Neural progenitor cell (in vitro differentiated cells): ENCODE measurements around the gene BTBD9. TPM values are rescaled to one million over a fixed set of nuclear protein-coding genes. Genes with fewer than 3 reads are reported as not detected.
A peak's percentile ranks its signal among the peaks of the same experiment; 100 is the strongest.
"Not testable (repeated sequence)": the region's sequence is repeated elsewhere in the genome, so short reads cannot be mapped to it uniquely, and the experiment has no call there.

Experiments used
- DNase-seq: peaks from one replicate; pipeline ENCODE4 v3.0.0-alpha.2; 2016; ENCODE audit warnings: low spot score
- H2AFZ ChIP-seq: fragments of 200-600 bp; sonication (generic); replicated peaks from 2 replicates; pipeline ENCODE4 v1.6.1; 2016; ENCODE audit warnings: antibody characterized with exemption
- H3F3A ChIP-seq: fragments of 200-600 bp; sonication (generic); 2 replicates; pipeline ENCODE4 v1.6.1; 2016; ENCODE audit warnings: antibody characterized with exemption, low read depth
- H3K27ac ChIP-seq: fragments of 200-600 bp; sonication (generic); 2 replicates; pipeline ENCODE4 v1.5.1; 2016; ENCODE audit warnings: mild to moderate bottlenecking
- H3K27me3 ChIP-seq: fragments of 200-600 bp; sonication (generic); 2 replicates; pipeline ENCODE4 v1.6.1; 2016; ENCODE audit warnings: mild to moderate bottlenecking, moderate library complexity
- H3K36me3 ChIP-seq: fragments of 200-600 bp; sonication (generic); 2 replicates; pipeline ENCODE4 v1.5.1; 2016
- H3K4me1 ChIP-seq: fragments of 200-600 bp; sonication (generic); 2 replicates; pipeline ENCODE4 v1.6.1; 2016; ENCODE audit warnings: mixed run types
- H3K4me2 ChIP-seq: fragments of 200-600 bp; sonication (generic); 2 replicates; pipeline ENCODE4 v1.6.1; 2016
- H3K4me3 ChIP-seq: fragments of 200-600 bp; sonication (generic); 2 replicates; pipeline ENCODE4 v1.5.1; 2016
- H3K79me2 ChIP-seq: fragments of 200-600 bp; sonication (generic); 2 replicates; pipeline ENCODE4 v1.6.1; 2016; ENCODE audit warnings: low read depth
- H3K9ac ChIP-seq: fragments of 200-600 bp; sonication (generic); 2 replicates; pipeline ENCODE4 v1.6.1; 2016
- H3K9me3 ChIP-seq: fragments of 200-600 bp; sonication (generic); 2 replicates; pipeline ENCODE4 v1.5.1; 2016; ENCODE audit warnings: low read depth
- H4K20me1 ChIP-seq: fragments of 200-600 bp; sonication (generic); 2 replicates; pipeline ENCODE4 v1.6.1; 2016; ENCODE audit warnings: low read depth
- H3K27ac Mint-ChIP-seq: 3 replicates; pipeline ENCODE4 v1.8.0; 2021; ENCODE audit warnings: mixed read lengths
- H3K27me3 Mint-ChIP-seq: 2 replicates; pipeline ENCODE4 v1.8.0; 2022; ENCODE audit warnings: low read depth, mild to moderate bottlenecking, inconsistent platforms, moderate library complexity, mixed read lengths; ENCODE audit not compliant: insufficient read depth
- H3K36me3 Mint-ChIP-seq: 3 replicates; pipeline ENCODE4 v1.8.0; 2021; ENCODE audit warnings: mixed read lengths
- H3K4me1 Mint-ChIP-seq: 3 replicates; pipeline ENCODE4 v1.8.0; 2021; ENCODE audit warnings: mixed read lengths
- H3K4me3 Mint-ChIP-seq: 3 replicates; pipeline ENCODE4 v1.8.0; 2021; ENCODE audit warnings: mild to moderate bottlenecking, moderate library complexity, mixed read lengths
- H3K9me3 Mint-ChIP-seq: 3 replicates; pipeline ENCODE4 v1.8.0; 2020; ENCODE audit warnings: mixed read lengths
- EZH2 ChIP-seq: fragments of 200-600 bp; sonication (generic); IDR thresholded peaks from 2 replicates; pipeline ENCODE4 v1.6.1; 2017; ENCODE audit warnings: antibody characterized with exemption, mild to moderate bottlenecking, moderate library complexity
- EZH2phosphoT487 ChIP-seq: fragments of 200-600 bp; sonication (generic); IDR thresholded peaks from 2 replicates; pipeline ENCODE4 v1.6.1; 2017; ENCODE audit warnings: antibody characterized with exemption
- total RNA-seq: library from RNA; depleted of rRNA; stranded (reverse); fragments of >200 nt; gene quantifications from 2 replicates; pipeline ENCODE4 v1.2.3, GENCODE V29; 2015; ENCODE audit warnings: low replicate concordance
- TF ChIP-seq, protein P1 (sequence below): fragments of 200-600 bp; sonication (generic); IDR thresholded peaks from 2 replicates; pipeline ENCODE4 v1.5.1; 2017; ENCODE audit warnings: antibody characterized with exemption, mild to moderate bottlenecking

BTBD9 gene
- total RNA-seq, 1 donor from 2014 or later: 16.9 TPM

DNA sequence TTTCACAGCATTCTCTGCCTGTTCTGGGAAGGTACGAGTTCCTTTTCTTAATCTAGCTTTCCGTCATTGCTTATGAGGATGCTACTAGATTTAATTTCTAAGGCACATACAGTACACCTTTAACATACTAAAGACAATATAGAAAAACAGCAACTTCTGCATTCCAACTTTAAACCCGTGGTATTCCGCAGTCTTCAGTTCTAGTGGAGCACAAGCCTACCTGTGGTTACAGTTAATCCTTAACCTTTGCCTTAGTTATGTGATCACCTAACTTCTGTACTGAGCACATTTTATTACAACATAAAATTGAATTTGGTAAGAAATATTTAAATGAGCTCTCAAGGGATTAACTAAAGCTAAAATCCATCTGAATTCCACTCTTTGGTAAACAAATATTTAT is 289.5 kb downstream of the BTBD9 start:
- TF ChIP-seq, protein P1, sequence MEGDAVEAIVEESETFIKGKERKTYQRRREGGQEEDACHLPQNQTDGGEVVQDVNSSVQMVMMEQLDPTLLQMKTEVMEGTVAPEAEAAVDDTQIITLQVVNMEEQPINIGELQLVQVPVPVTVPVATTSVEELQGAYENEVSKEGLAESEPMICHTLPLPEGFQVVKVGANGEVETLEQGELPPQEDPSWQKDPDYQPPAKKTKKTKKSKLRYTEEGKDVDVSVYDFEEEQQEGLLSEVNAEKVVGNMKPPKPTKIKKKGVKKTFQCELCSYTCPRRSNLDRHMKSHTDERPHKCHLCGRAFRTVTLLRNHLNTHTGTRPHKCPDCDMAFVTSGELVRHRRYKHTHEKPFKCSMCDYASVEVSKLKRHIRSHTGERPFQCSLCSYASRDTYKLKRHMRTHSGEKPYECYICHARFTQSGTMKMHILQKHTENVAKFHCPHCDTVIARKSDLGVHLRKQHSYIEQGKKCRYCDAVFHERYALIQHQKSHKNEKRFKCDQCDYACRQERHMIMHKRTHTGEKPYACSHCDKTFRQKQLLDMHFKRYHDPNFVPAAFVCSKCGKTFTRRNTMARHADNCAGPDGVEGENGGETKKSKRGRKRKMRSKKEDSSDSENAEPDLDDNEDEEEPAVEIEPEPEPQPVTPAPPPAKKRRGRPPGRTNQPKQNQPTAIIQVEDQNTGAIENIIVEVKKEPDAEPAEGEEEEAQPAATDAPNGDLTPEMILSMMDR: no peak
- TF ChIP-seq EZH2: no peak
- TF ChIP-seq EZH2phosphoT487: no peak
- Histone ChIP-seq H3K27me3 (no peaks in the 10 kb centered on the region), H3F3A (no peaks in the 10 kb centered on the region), H2AFZ (no peak overlapping the region), H3K4me2 (no peak overlapping the region), H3K9ac (no peak overlapping the region), H3K27ac (no peak overlapping the region), H3K4me1 (peaks cover 8% of the 10 kb centered on the region), H4K20me1 (peaks cover 5% of the 10 kb centered on the region), H3K4me3 (no peak overlapping the region), H3K79me2 (no peaks in the 10 kb centered on the region), H3K36me3 (no peaks in the 10 kb centered on the region), H3K9me3 (no peaks in the 10 kb centered on the region)
- no peaks in the 10 kb centered on the region for H3K36me3 Mint-ChIP-seq
- H3K9me3 Mint-ChIP-seq: no peaks in the 10 kb centered on the region
- no peak overlapping the region for H3K27ac Mint-ChIP-seq
- H3K4me1 Mint-ChIP-seq: peaks cover 34% of the 10 kb centered on the region
- DNase-seq: no peak
- H3K27me3 Mint-ChIP-seq: no peaks in the 10 kb centered on the region
- H3K4me3 Mint-ChIP-seq: no peak overlapping the region

DNA sequence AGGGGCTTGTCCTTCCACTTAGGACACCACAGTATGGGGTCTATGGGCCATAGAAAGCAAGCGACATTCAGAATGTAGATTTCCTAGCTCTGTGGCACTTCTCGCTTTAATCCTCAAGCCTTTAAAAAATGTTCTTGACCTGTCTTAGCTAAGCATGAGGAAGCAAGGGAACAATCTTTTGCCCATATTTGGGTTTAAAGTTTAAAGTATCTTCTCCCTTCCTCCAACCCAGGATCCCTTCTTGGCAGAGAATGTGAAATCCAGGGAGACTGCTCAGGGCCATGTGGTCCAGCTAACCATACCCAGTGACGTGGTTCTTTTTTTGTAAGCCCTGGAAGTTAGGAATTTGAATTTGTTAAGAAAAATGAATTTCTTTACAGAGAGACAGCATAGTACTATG is 289.9 kb downstream of the BTBD9 start:
- Histone ChIP-seq H3K4me1 (peaks cover 8% of the 10 kb centered on the region), H3K9me3 (no peaks in the 10 kb centered on the region), H3F3A (no peaks in the 10 kb centered on the region), H3K9ac (no peak overlapping the region), H3K36me3 (no peaks in the 10 kb centered on the region), H3K4me3 (no peak overlapping the region), H3K27ac (no peak overlapping the region), H2AFZ (no peak overlapping the region), H4K20me1 (peaks cover 5% of the 10 kb centered on the region), H3K79me2 (no peaks in the 10 kb centered on the region), H3K4me2 (no peak overlapping the region), H3K27me3 (no peaks in the 10 kb centered on the region)
- peaks cover 32% of the 10 kb centered on the region for H3K4me1 Mint-ChIP-seq
- no peak for DNase-seq
- no peak overlapping the region for H3K27ac Mint-ChIP-seq
- TF ChIP-seq, protein P1: no peak
- TF ChIP-seq EZH2phosphoT487: no peak
- TF ChIP-seq EZH2: no peak
- H3K27me3 Mint-ChIP-seq: no peaks in the 10 kb centered on the region
- no peaks in the 10 kb centered on the region for H3K36me3 Mint-ChIP-seq
- no peaks in the 10 kb centered on the region for H3K9me3 Mint-ChIP-seq
- H3K4me3 Mint-ChIP-seq: no peak overlapping the region

DNA sequence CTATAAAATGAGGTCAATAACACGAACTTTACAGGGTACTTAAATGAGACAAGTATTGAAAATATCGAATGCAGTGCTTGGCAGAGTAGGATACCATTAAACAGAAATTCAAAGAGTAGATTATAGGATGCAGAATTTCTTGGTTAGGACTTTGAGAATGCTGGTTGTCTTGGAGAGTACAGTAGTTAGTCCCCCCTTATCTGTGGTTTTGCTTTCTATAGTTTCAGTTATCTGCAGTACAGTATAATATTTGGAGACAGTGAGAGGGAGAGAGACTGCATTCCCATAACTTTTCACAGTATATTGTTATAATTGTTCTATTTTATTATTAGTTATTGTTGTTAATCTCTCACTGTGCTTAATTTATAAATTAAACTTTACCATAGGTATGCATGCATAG is 290.5 kb downstream of the BTBD9 start:
- Histone ChIP-seq H4K20me1 (peaks cover 5% of the 10 kb centered on the region), H3K36me3 (no peaks in the 10 kb centered on the region), H3F3A (no peaks in the 10 kb centered on the region), H3K79me2 (no peaks in the 10 kb centered on the region), H3K4me3 (no peak overlapping the region), H3K9me3 (no peaks in the 10 kb centered on the region), H3K4me1 (peaks cover 8% of the 10 kb centered on the region), H3K4me2 (no peak overlapping the region), H3K9ac (no peak overlapping the region), H3K27me3 (no peaks in the 10 kb centered on the region), H2AFZ (no peak overlapping the region), H3K27ac (no peak overlapping the region)
- H3K4me1 Mint-ChIP-seq: peaks cover 32% of the 10 kb centered on the region
- no peak overlapping the region for H3K4me3 Mint-ChIP-seq
- H3K27ac Mint-ChIP-seq: no peak overlapping the region
- H3K9me3 Mint-ChIP-seq: no peaks in the 10 kb centered on the region
- no peaks in the 10 kb centered on the region for H3K27me3 Mint-ChIP-seq
- H3K36me3 Mint-ChIP-seq: no peaks in the 10 kb centered on the region
- no peak for TF ChIP-seq EZH2phosphoT487
- TF ChIP-seq, protein P1: no peak
- no peak for TF ChIP-seq EZH2
- no peak for DNase-seq

DNA sequence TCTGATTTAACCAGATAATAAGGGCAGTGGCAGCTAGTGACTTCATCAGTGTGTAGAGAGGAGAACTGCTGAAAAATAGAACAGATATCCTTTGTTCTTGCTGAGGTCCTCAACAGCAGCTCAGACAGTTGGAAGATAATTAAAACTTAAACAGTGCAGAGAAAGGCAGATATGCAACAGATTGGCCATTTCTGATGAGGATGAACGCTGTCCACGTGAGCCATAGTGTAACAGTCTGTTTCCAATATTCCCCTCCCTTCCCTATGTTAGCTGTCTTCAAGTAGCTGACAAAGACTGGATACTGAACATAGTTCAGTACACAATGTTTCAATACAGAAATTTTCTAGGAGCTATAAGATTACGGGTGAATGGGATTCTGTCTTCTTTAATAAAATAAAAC is 291.4 kb downstream of the BTBD9 start:
- TF ChIP-seq EZH2 (no peak), EZH2phosphoT487 (no peak)
- TF ChIP-seq, protein P1: no peak
- Mint-ChIP-seq H3K4me1 (peaks cover 32% of the 10 kb centered on the region), H3K27me3 (no peaks in the 10 kb centered on the region)

DNA sequence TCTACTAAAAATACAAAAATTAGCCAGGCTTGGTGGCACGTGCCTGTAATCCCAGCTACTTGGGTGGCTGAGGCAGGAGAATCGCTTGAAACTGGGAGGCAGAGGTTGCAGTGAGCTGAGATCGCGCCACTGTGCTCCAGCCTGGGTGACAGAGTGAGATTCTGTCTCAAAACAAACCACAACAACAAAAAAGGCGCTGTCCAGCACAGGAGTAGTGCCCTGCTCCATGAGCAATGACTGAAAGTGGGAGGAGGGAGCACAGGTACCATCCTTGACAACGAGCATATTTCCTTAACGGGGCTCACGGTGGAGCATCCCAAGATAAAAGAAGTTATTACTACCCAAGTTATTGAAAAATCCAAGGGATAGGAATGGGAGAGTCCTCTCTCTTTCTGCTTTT is 291.9 kb downstream of the BTBD9 start:
- H4K20me1 ChIP-seq, H2AFZ ChIP-seq, H3K4me3 Mint-ChIP-seq, H3K27ac Mint-ChIP-seq, H3K4me2 ChIP-seq, H3K36me3 Mint-ChIP-seq, H3K27me3 Mint-ChIP-seq, H3K4me3 ChIP-seq, H3K27ac ChIP-seq, H3K36me3 ChIP-seq, H3K9ac ChIP-seq, H3F3A ChIP-seq, H3K27me3 ChIP-seq, H3K9me3 ChIP-seq, H3K79me2 ChIP-seq, H3K4me1 ChIP-seq, H3K9me3 Mint-ChIP-seq: not testable (repeated sequence)
- H3K4me1 Mint-ChIP-seq: peaks cover 32% of the 10 kb centered on the region
- peak; percentile 32 for DNase-seq

More for the DNA sequence above, 291.4 kb downstream of the BTBD9 start:
- no peak for DNase-seq
- Histone ChIP-seq H3K36me3 (no peaks in the 10 kb centered on the region), H3K4me3 (no peak overlapping the region), H3K27ac (no peak overlapping the region), H3F3A (no peaks in the 10 kb centered on the region), H3K27me3 (no peaks in the 10 kb centered on the region), H3K4me1 (peaks cover 8% of the 10 kb centered on the region), H4K20me1 (peaks cover 5% of the 10 kb centered on the region), H2AFZ (no peak overlapping the region), H3K9ac (no peak overlapping the region), H3K4me2 (no peak overlapping the region), H3K79me2 (no peaks in the 10 kb centered on the region), H3K9me3 (no peaks in the 10 kb centered on the region)
- Mint-ChIP-seq H3K27ac (no peak overlapping the region), H3K4me3 (no peak overlapping the region), H3K36me3 (no peaks in the 10 kb centered on the region), H3K9me3 (no peaks in the 10 kb centered on the region)
